HepG2 (cell line): ENCODE results near the gene RPS19BP1. TPM values are rescaled to one million over a fixed set of nuclear protein-coding genes. Genes with fewer than 3 reads are reported as not detected.

Experiments
- CREB3 ChIP-seq: sonication (generic); formaldehyde crosslinking; IDR thresholded peaks from 2 replicates; pipeline ENCODE4 v1.5.0; 2020; ENCODE audit warnings: missing genetic modification reagents
- GPBP1L1 ChIP-seq: sonication (generic); formaldehyde crosslinking; IDR thresholded peaks from 2 replicates; pipeline ENCODE4 v1.5.0; 2020; ENCODE audit warnings: mild to moderate bottlenecking, missing genetic modification reagents
- GRHL1 ChIP-seq: sonication (generic); formaldehyde crosslinking; conservative IDR thresholded peaks from 2 replicates; pipeline ENCODE4 v1.8.0; 2022; ENCODE audit warnings: missing genetic modification reagents
- HIVEP1 ChIP-seq: sonication (generic); formaldehyde crosslinking; IDR thresholded peaks from 2 replicates; pipeline ENCODE4 v1.4.0; 2020; ENCODE audit warnings: mild to moderate bottlenecking, missing genetic modification reagents
- HNF4A ChIP-seq: sonication (generic); formaldehyde crosslinking; IDR thresholded peaks from 2 replicates; pipeline ENCODE4 v1.4.0; 2020; ENCODE audit warnings: missing genetic modification reagents
- HOXA9 ChIP-seq: sonication (generic); formaldehyde crosslinking; IDR thresholded peaks from 2 replicates; pipeline ENCODE4 v1.8.1; 2022; ENCODE audit warnings: missing genetic modification reagents, mild to moderate bottlenecking, moderate library complexity, borderline replicate concordance
- JUNB ChIP-seq: sonication (generic); formaldehyde crosslinking; IDR thresholded peaks from 2 replicates; pipeline ENCODE4 v1.8.0; 2022; ENCODE audit warnings: missing genetic modification reagents, mild to moderate bottlenecking, borderline replicate concordance
- NCOR1 ChIP-seq: fragments of 200-600 bp; sonication (generic); IDR thresholded peaks from 2 replicates; pipeline ENCODE4 v1.7.0; 2017; ENCODE audit warnings: antibody characterized with exemption, low read length, borderline replicate concordance
- NRL ChIP-seq: sonication (generic); formaldehyde crosslinking; IDR thresholded peaks from 2 replicates; pipeline ENCODE4 v1.5.0; 2020; ENCODE audit warnings: missing genetic modification reagents, mild to moderate bottlenecking, moderate library complexity, borderline replicate concordance
- POLR2A ChIP-seq, 2 experiments: IDR thresholded peaks; 2 replicates each; pipeline ENCODE4 v1.6.1; 2011; ENCODE audit warnings: low read depth in 2 of 2, low read length in 2 of 2, mild to moderate bottlenecking in 1 of 2, moderate library complexity in 1 of 2; ENCODE audit not compliant: insufficient read depth in 1 of 2
- RARG ChIP-seq: sonication (generic); formaldehyde crosslinking; IDR thresholded peaks from 2 replicates; pipeline ENCODE4 v1.4.0; 2020; ENCODE audit warnings: low read depth, mild to moderate bottlenecking, missing genetic modification reagents
- REXO4 ChIP-seq: sonication (generic); formaldehyde crosslinking; IDR thresholded peaks from 2 replicates; pipeline ENCODE4 v1.8.0; 2022; ENCODE audit warnings: missing genetic modification reagents, mild to moderate bottlenecking, borderline replicate concordance
- SRY ChIP-seq: sonication (generic); formaldehyde crosslinking; IDR thresholded peaks from 2 replicates; pipeline ENCODE4 v1.8.0; 2022; ENCODE audit warnings: mild to moderate bottlenecking, missing genetic modification reagents
- TARDBP ChIP-seq: sonication (generic); formaldehyde crosslinking; IDR thresholded peaks from 2 replicates; pipeline ENCODE4 v1.8.0; 2022; ENCODE audit warnings: mild to moderate bottlenecking, missing genetic modification reagents
- ZBTB38 ChIP-seq: sonication (generic); formaldehyde crosslinking; IDR thresholded peaks from 2 replicates; pipeline ENCODE4 v1.5.1; 2020; ENCODE audit warnings: mild to moderate bottlenecking, missing genetic modification reagents
- ZFP37 ChIP-seq: sonication (generic); formaldehyde crosslinking; IDR thresholded peaks from 2 replicates; pipeline ENCODE4 v1.4.0; 2020; ENCODE audit warnings: missing genetic modification reagents, borderline replicate concordance
- ZFX ChIP-seq: sonication (generic); formaldehyde crosslinking; IDR thresholded peaks from 2 replicates; pipeline ENCODE4 v1.4.0; 2020; ENCODE audit warnings: mild to moderate bottlenecking, low read depth, missing genetic modification reagents, moderate library complexity
- ZNF564 ChIP-seq: sonication (generic); formaldehyde crosslinking; IDR thresholded peaks from 2 replicates; pipeline ENCODE4 v1.8.1; 2023; ENCODE audit warnings: mild to moderate bottlenecking, missing genetic modification reagents
- ZNF713 ChIP-seq: sonication (generic); formaldehyde crosslinking; IDR thresholded peaks from 2 replicates; pipeline ENCODE4 v1.4.0; 2020; ENCODE audit warnings: mild to moderate bottlenecking, missing genetic modification reagents
- ZNF746 ChIP-seq: sonication (generic); formaldehyde crosslinking; IDR thresholded peaks from 2 replicates; pipeline ENCODE4 v1.8.0; 2022; ENCODE audit warnings: mild to moderate bottlenecking, missing genetic modification reagents
- ZNF773 ChIP-seq: sonication (generic); formaldehyde crosslinking; IDR thresholded peaks from 2 replicates; pipeline ENCODE4 v1.4.0; 2020; ENCODE audit warnings: missing genetic modification reagents, borderline replicate concordance
- ZSCAN22 ChIP-seq: sonication (generic); formaldehyde crosslinking; IDR thresholded peaks from 2 replicates; pipeline ENCODE4 v1.4.0; 2020; ENCODE audit warnings: mild to moderate bottlenecking, missing genetic modification reagents
- polyA plus RNA-seq, 8 experiments: library from polyadenylated mRNA; depleted of rRNA in 3 of 8; stranded (reverse) in 7 of 8; unstranded in 1 of 8; fragments of >200 nt; fragmentation: Illumina TruSeq in 4 of 8; extraction: Trizol in 4 of 8; gene quantifications; 2 replicates each; pipeline versions ENCODE4 v1.2.1 to v1.2.3, GENCODE V29; 2011 to 2016; ENCODE audit warnings: low read depth in 4 of 8, missing spikeins in 1 of 8, mixed read lengths in 1 of 8; ENCODE audit not compliant: insufficient read depth in 1 of 8
- total RNA-seq, 5 experiments: library from RNA; depleted of rRNA; stranded (reverse); fragments of >200 nt; fragmentation: Illumina TruSeq; extraction: Trizol; gene quantifications; 2 replicates each; pipeline ENCODE4 v1.2.3, GENCODE V29; 2016; ENCODE audit warnings: low read depth in 1 of 5

The RPS19BP1 gene
- total and polyA plus RNA-seq, 2 of the 13 experiments (the other 11 are each of a cell fraction or from before 2014, with no cell fraction given) = 44.3 to 81.3 TPM

- TF ChIP-seq ZFX (CRISPR knock-in tag) (no peak), POLR2A (IDR thresholded peaks at IDR 0.05; ENCODE audit: insufficient read depth in 1 of 2, low read depth in 2 of 2, low read length in 2 of 2) (peak; percentile 97 to 98), NRL (CRISPR knock-in tag) (peak; percentile 35; the same call in 1 of the 2 replicates), HIVEP1 (CRISPR knock-in tag) (peak; percentile 16; the same call in 1 of the 2 replicates), HNF4A (no peak), TARDBP (CRISPR knock-in tag) (peak; percentile 36; the same call in 1 of the 2 replicates), CREB3 (CRISPR knock-in tag) (peak; percentile 81), ZNF564 (CRISPR knock-in tag) (no peak), ZNF746 (CRISPR knock-in tag) (peak; percentile 59; the same call in 1 of the 2 replicates), SRY (CRISPR knock-in tag) (peak; percentile 34; the same call in 1 of the 2 replicates), NCOR1 (peak; percentile 19; the same call in 1 of the 2 replicates), JUNB (CRISPR knock-in tag) (peak; percentile 77), GPBP1L1 (CRISPR knock-in tag) (no peak), HOXA9 (CRISPR knock-in tag) (peak; percentile 87; the same call in 1 of the 2 replicates), GRHL1 (CRISPR knock-in tag) (no peak; the same call in 1 of the 2 replicates), ZNF713 (CRISPR knock-in tag) (no peak), RARG (CRISPR knock-in tag) (no peak), ZFP37 (peak; percentile 76; the same call in 1 of the 2 replicates), ZNF773 (CRISPR knock-in tag) (peak; percentile 66; the same call in 1 of the 2 replicates), ZBTB38 (CRISPR knock-in tag) (no peak), ZSCAN22 (CRISPR knock-in tag) (0 out of 2 replicates have a peak, but pooled peaks have one; percentile 28), REXO4 (0 out of 2 replicates have a peak, but pooled peaks have one; percentile 38)
Measured at GRCh38 chr22:39520226-39521105, 12.1 kb downstream of the RPS19BP1 start, which contains the start of gene ATF4 (continued).
